ENCODE measurements around the gene ADAMTS9. TPM values are rescaled to one million over a fixed set of nuclear protein-coding genes. Genes with fewer than 3 reads are reported as not detected.

Gene ADAMTS9
- polyA plus RNA-seq, 1 experiment: 1.1 TPM

- POLR2A ChIA-PET: no interaction called here
These were observed 28.4 kb upstream of the ADAMTS9 start for GRCh38 chr3:64716110-64716710.

GRCh38 chr3:64715211-64715982 lies 27.6 kb upstream of the ADAMTS9 start:
- DNase-seq (ENCODE audit: low read depth, low spot score): no peak
- Histone ChIP-seq H3K9me3 (ENCODE audit: control insufficient read depth, insufficient read depth, low read length) (no peaks in the 10 kb centered on the region), H3K27me3 (ENCODE audit: control insufficient read depth, insufficient read depth, low read length) (peaks cover 2% of the 10 kb centered on the region), H3K27ac (ENCODE audit: low read depth, low read length) (no peak overlapping the region), H3K4me3 (ENCODE audit: low read depth, low read length) (no peak overlapping the region)
- ChIA-PET CTCF (interaction anchor here (1.3 kb wide), 1 partner anchor 20 kb away, joined by 3 read pairs; no protein-coding TSS in a partner anchor), POLR2A (no interaction called here)
- TF ChIP-seq CTCF (IDR thresholded peaks at IDR 0.05; ENCODE audit: low read depth, low read length): no peak

More at GRCh38 chr3:64716110-64716710, 28.4 kb upstream of the ADAMTS9 start:
- peaks cover 2% of the 10 kb centered on the region for H3K27me3 ChIP-seq (ENCODE audit: control insufficient read depth, insufficient read depth, low read length)
- H3K27ac ChIP-seq (ENCODE audit: low read depth, low read length): no peak overlapping the region
- CTCF ChIA-PET: interaction anchor here (1.3 kb wide), 1 partner anchor 21 kb away, joined by 3 read pairs; no protein-coding TSS in a partner anchor
- H3K9me3 ChIP-seq (ENCODE audit: control insufficient read depth, insufficient read depth, low read length): no peaks in the 10 kb centered on the region
- no peak for TF ChIP-seq CTCF (IDR thresholded peaks at IDR 0.05; ENCODE audit: low read depth, low read length)
- no peak for DNase-seq (ENCODE audit: low read depth, low spot score)
- no peak overlapping the region for H3K4me3 ChIP-seq (ENCODE audit: low read depth, low read length)

GRCh38 chr3:64708456-64708855 lies 20.7 kb upstream of the ADAMTS9 start:
- Histone ChIP-seq H3K27me3 (ENCODE audit: control insufficient read depth, insufficient read depth, low read length) (no peaks in the 10 kb centered on the region), H3K27ac (ENCODE audit: low read depth, low read length) (no peak overlapping the region), H3K9me3 (ENCODE audit: control insufficient read depth, insufficient read depth, low read length) (no peaks in the 10 kb centered on the region), H3K4me3 (ENCODE audit: low read depth, low read length) (no peak overlapping the region)
- POLR2A ChIA-PET: no interaction called here
- no peak for DNase-seq (ENCODE audit: low read depth, low spot score)
- no peak for TF ChIP-seq CTCF (IDR thresholded peaks at IDR 0.05; ENCODE audit: low read depth, low read length)
- CTCF ChIA-PET: interaction anchor here (0.6 to 1.1 kb wide), 2 partner anchors 35 to 175 kb away, joined by 3 to 5 read pairs; no protein-coding TSS in a partner anchor

GRCh38 chr3:64705946-64706345 lies 18.1 kb upstream of the ADAMTS9 start:
- no peak for DNase-seq (ENCODE audit: low read depth, low spot score)
- Histone ChIP-seq H3K27ac (ENCODE audit: low read depth, low read length) (no peak overlapping the region), H3K9me3 (ENCODE audit: control insufficient read depth, insufficient read depth, low read length) (no peaks in the 10 kb centered on the region), H3K27me3 (ENCODE audit: control insufficient read depth, insufficient read depth, low read length) (no peaks in the 10 kb centered on the region), H3K4me3 (ENCODE audit: low read depth, low read length) (no peak overlapping the region)
- TF ChIP-seq CTCF (IDR thresholded peaks at IDR 0.05; ENCODE audit: low read depth, low read length): no peak
- ChIA-PET POLR2A (no interaction called here), CTCF (no interaction called here)

GRCh38 chr3:64696896-64697295 lies 9.1 kb upstream of the ADAMTS9 start:
- Histone ChIP-seq H3K4me3 (ENCODE audit: low read depth, low read length) (no peak overlapping the region), H3K27me3 (ENCODE audit: control insufficient read depth, insufficient read depth, low read length) (peaks cover 5% of the 10 kb centered on the region), H3K9me3 (ENCODE audit: control insufficient read depth, insufficient read depth, low read length) (no peaks in the 10 kb centered on the region), H3K27ac (ENCODE audit: low read depth, low read length) (no peak overlapping the region)
- TF ChIP-seq CTCF (IDR thresholded peaks at IDR 0.05; ENCODE audit: low read depth, low read length): no peak
- POLR2A ChIA-PET: no interaction called here
- DNase-seq (ENCODE audit: low read depth, low spot score): no peak
- CTCF ChIA-PET: no interaction called here

Measured in AG04450 (cell line).